ENCODE data around the gene GRB10. TPM values are rescaled to one million over a fixed set of nuclear protein-coding genes. Genes with fewer than 3 reads are reported as not detected.

Gene GRB10
- total and polyA plus RNA-seq, 3 donors from 2014 or later, result 54.0 to 81.9 (median 57.7) TPM

DNA sequence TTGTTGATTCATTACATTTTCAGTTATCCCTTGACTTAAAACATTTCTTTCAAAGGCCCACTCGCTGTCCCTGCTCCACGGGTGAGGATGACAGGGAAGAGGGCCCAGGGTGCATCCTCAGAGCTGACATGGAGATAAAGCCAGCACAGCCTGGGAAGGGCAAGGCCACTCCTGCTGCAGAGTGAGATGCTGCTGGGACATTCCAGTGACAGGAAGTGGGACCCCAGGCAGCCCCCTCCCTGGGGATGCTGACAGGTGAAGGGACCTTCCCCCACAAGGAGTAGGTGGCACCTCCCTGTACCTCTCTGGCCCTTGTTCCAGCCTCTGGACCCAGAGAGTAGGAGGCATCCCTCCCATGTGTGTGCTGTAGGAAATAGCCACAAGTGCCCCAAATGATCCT is 119.7 kb downstream of the GRB10 start:
- Histone ChIP-seq H3K36me3 (ENCODE audit: low read depth, missing control alignments) (no peaks in the 10 kb centered on the region), H3K4me1 (peaks cover 10% of the 10 kb centered on the region), H3K9me3 (no peaks in the 10 kb centered on the region), H3K27me3 (no peaks in the 10 kb centered on the region), H3K4me3 (no peak overlapping the region), H3K27ac (no peak overlapping the region)
- DNase-seq, result no peak
- intact Hi-C loops (cut with DNase I; ENCODE audit: low total_unique reads), result no loop called here
- TF ChIP-seq, protein P1, sequence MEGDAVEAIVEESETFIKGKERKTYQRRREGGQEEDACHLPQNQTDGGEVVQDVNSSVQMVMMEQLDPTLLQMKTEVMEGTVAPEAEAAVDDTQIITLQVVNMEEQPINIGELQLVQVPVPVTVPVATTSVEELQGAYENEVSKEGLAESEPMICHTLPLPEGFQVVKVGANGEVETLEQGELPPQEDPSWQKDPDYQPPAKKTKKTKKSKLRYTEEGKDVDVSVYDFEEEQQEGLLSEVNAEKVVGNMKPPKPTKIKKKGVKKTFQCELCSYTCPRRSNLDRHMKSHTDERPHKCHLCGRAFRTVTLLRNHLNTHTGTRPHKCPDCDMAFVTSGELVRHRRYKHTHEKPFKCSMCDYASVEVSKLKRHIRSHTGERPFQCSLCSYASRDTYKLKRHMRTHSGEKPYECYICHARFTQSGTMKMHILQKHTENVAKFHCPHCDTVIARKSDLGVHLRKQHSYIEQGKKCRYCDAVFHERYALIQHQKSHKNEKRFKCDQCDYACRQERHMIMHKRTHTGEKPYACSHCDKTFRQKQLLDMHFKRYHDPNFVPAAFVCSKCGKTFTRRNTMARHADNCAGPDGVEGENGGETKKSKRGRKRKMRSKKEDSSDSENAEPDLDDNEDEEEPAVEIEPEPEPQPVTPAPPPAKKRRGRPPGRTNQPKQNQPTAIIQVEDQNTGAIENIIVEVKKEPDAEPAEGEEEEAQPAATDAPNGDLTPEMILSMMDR (IDR thresholded peaks at IDR 0.05), result no peak
- no peak for TF ChIP-seq POLR2A (IDR thresholded peaks at IDR 0.05)
- 89 to 98% methylated on average over 2 of the region's 2 CpGs for WGBS, 2 donors

DNA sequence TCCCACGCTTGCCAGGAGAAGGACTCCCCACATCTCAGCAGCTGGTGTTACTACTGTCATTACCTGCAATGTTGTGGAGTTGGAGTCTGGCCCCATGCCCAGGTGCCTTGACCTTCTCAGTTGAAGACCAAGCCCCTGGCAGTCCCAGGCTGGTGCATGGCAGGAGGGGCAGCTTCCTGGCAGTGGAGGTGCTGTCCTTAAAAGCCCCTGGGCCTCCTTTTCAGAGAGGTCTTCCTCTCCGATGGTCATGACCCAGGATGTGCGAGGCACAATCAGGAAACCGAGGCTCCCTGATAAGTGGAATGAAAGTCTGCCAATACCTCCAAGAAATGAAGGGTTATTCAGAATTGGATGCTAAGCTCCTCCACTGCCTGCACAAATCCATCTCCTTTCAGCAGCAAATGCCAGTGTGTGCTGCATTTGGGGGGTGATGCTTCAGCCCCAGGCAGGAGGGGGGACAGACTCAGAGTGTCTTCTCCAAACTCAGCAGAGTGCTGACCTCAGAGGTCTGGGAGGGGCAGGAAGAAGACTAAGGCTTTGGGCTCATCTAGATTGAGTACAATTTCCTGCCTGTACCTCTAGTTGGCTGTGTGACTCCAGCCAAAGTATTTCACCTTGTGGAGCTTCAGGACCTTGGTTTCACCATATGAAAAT is 120.5 kb downstream of the GRB10 start:
- TF ChIP-seq, protein P1 (IDR thresholded peaks at IDR 0.05), result no peak
- TF ChIP-seq POLR2A (IDR thresholded peaks at IDR 0.05), result no peak
- Histone ChIP-seq H3K4me3 (no peak overlapping the region), H3K27ac (no peak overlapping the region), H3K9me3 (no peaks in the 10 kb centered on the region), H3K27me3 (no peaks in the 10 kb centered on the region), H3K36me3 (ENCODE audit: low read depth, missing control alignments) (no peaks in the 10 kb centered on the region), H3K4me1 (peaks cover 5% of the 10 kb centered on the region)
- WGBS, 2 donors, result 80 to 94% methylated on average over 3 to 4 of the region's 4 CpGs
- intact Hi-C loops (cut with DNase I; ENCODE audit: low total_unique reads), result no loop called here
- no peak for DNase-seq

- H3K9me3 ChIP-seq, result no peaks in the 10 kb centered on the region
- no peaks in the 10 kb centered on the region for H3K27me3 ChIP-seq
- TF ChIP-seq, protein P1 (IDR thresholded peaks at IDR 0.05), result no peak
- TF ChIP-seq POLR2A (IDR thresholded peaks at IDR 0.05), result no peak
- no peak overlapping the region for H3K4me3 ChIP-seq
- H3K36me3 ChIP-seq (ENCODE audit: low read depth, missing control alignments), result no peaks in the 10 kb centered on the region
- no peak for DNase-seq
- H3K4me1 ChIP-seq, result peaks cover 6% of the 10 kb centered on the region
- WGBS, 2 donors, result 77 to 82% methylated on average over 7 to 9 of the region's 9 CpGs
- H3K27ac ChIP-seq, result no peak overlapping the region
- intact Hi-C loops (cut with DNase I; ENCODE audit: low total_unique reads), result no loop called here
These were observed 121.2 kb downstream of the GRB10 start for GRCh38 chr7:50661345-50662040.

GRCh38 chr7:50660830-50661175 is 121.9 kb downstream of the GRB10 start:
- no peaks in the 10 kb centered on the region for H3K9me3 ChIP-seq
- intact Hi-C loops (cut with DNase I; ENCODE audit: low total_unique reads), result no loop called here
- H3K4me1 ChIP-seq, result peaks cover 7% of the 10 kb centered on the region
- H3K27ac ChIP-seq, result no peak overlapping the region
- no peak overlapping the region for H3K4me3 ChIP-seq
- no peak for DNase-seq
- H3K27me3 ChIP-seq, result no peaks in the 10 kb centered on the region
- no peaks in the 10 kb centered on the region for H3K36me3 ChIP-seq (ENCODE audit: low read depth, missing control alignments)
- TF ChIP-seq POLR2A (IDR thresholded peaks at IDR 0.05), result no peak
- TF ChIP-seq, protein P1 (IDR thresholded peaks at IDR 0.05), result no peak
- 93 to 96% methylated on average over 5 of the region's 5 CpGs for WGBS, 2 donors

All from testis (tissue), 3 donors.